Measurements from ENCODE around the gene MMP10. TPM values are rescaled to one million over a fixed set of nuclear protein-coding genes. Genes with fewer than 3 reads are reported as not detected.

Gene MMP10
- not detected for total RNA-seq

DNA sequence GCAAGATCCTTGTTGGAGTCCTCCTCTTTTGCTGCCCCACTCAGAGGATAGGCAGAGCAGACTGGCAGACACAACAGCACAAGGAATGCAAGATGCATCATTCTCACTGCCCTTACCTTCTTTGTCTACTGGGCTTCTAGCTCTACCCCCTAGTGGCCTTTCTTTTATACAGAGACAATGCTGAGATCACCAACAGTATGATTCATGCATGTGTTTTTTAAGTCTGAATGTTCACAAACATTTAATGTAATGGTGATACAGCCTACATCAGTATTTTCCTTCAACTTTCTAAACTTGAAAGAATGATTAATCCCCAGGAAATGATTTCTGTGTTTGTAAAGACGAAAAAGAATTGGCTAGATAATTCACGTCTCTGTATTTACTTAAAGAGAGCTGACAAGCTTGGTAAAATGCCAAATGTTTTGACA lies at the start of gene MMP10:
MMP10 (minus strand) TSS at position 138 of the 428 bp plus-strand sequence; CDS start at position 101, 37 bp downstream.
- no peak for DNase-seq

- no peak for DNase-seq
Observed at GRCh38 chr11:102829316-102830000, 49.0 kb upstream of the MMP10 start.

GRCh38 chr11:102824556-102824955 lies 44.1 kb upstream of the MMP10 start:
- DNase-seq: no peak

- DNase-seq: no peak
Observed at GRCh38 chr11:102819491-102819890, 39.1 kb upstream of the MMP10 start.

- no peak for DNase-seq
Observed at GRCh38 chr11:102813484-102813883, 33.1 kb upstream of the MMP10 start.

DNA sequence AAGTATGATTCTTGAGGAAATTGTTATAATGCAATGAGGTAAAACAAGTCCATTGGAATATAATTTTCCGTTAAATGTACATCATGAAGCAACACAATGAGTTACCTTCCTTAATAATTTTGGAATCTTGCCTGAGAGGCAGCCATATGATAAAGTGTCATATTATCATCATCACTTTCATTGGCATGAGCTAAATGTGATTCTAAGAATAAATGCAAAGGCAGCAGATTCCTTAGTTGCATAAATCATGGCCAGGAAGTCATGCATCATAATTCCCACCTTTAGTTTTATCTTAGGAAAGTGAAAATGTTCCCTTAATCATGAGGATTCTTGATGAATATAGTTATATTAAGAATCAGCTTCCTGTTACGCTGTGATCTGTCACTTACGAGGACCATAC lies 31.8 kb upstream of the MMP10 start:
- DNase-seq: no peak

DNA sequence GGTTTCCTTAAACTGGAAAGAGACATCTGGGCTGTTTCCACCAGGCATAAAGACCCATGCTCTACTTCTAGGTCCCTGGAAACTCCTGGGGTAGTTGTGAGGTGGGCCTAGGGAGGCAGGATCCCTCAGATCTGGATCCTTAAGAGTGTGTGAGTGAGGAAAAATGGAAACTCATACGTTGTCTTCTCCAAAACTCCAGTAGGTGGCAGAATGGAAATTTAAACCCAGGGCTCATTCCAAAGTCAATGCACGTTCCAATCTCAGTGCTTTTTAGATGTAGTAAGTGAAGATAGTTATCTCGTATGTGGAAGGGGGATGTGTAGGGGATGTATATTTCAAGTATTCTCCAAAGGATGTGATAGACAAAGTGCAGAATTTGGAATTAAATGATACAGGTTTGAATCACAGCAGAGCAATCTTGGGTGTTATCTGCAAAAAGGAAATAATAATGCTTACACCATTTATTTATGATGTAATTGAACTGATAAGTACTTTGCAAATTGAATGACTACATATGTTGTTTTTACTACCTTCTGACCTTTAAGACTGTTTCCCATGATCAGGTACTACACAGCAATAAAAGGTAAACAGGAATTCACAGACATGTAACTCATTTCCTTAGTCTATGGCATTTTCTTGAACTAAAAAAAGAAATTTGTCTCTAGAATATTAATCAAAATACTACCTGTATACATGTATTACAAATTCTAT lies 30.7 kb upstream of the MMP10 start:
- no peak for DNase-seq

DNA sequence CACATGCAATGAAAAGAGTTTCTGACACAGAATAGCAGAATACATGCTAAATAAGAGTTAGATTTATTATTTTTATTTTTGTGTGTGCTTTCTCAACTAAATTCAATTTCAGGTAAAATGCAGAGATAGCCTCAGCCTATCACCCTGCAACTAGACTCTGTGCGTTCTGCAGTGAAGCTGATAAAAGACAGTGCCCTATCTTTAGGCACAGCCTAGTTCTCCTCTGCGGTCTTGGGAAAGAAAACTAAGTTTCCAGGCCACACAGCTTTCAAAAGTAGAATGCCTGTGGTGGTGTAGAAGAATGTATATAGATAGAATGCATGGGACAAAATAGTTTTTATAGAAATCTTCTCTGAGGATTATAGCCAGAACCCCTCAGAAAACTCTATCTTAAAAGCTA lies 29.5 kb upstream of the MMP10 start:
- DNase-seq: no peak

DNA sequence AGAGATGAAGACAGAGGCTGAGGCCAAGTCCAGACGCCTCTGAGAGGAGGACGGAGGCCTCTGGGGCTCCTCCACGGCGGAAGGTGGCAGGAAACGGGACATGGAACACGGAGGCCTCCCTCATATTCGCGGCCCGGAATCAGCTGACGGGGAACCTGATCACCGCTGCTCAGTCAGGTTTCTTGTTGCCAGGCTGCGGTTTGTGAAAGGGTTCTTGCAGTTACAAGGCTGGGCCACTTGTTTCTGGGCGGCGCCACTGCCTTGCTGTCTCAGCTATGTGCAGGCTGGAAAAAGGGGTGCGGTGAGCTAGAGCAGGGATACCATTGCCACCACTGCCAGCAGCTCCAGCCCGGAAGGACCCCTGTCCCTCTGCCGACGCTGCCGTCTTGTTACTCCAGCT lies 27.5 kb upstream of the MMP10 start:
- no peak for DNase-seq

GRCh38 chr11:102806296-102806695 lies 25.9 kb upstream of the MMP10 start:
- no peak for DNase-seq

DNA sequence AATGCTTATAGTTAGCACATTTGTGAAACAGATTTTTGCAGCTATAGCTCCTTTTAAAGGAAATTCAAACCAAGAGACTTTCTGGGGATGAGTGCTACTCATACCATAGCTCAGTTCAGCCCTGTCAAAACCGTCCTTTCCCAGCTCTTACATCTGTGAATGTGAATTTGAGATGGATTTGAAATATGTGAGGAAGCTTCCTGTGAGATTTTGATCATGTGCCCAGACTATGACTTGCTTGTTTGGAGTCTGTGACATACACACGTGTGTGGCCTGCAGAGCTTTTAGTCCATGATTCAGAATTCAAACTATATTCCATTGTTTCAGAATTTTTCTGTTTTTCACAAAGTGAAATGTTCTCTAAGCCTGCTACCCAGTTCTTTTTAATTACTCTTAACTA lies 21.9 kb upstream of the MMP10 start:
- no peak for DNase-seq

- no peak for DNase-seq
Observed at GRCh38 chr11:102800767-102801166, 20.3 kb upstream of the MMP10 start.

GRCh38 chr11:102799681-102800340 lies 19.4 kb upstream of the MMP10 start:
- DNase-seq: no peak

GRCh38 chr11:102798012-102798746 lies 17.8 kb upstream of the MMP10 start, which contains the start of gene MMP1:
Gene MMP1, minus strand, starts transcription at chr11:102798160. Its CDS starts 68 bp downstream, at chr11:102798092.
- no peak for DNase-seq

GRCh38 chr11:102794382-102794781 lies 14.0 kb upstream of the MMP10 start:
- no peak for DNase-seq

GRCh38 chr11:102793677-102794290 lies 13.4 kb upstream of the MMP10 start:
- DNase-seq: no peak

- no peak for DNase-seq
Observed at GRCh38 chr11:102792604-102793003, 12.2 kb upstream of the MMP10 start.

GRCh38 chr11:102791271-102792036 lies 11.0 kb upstream of the MMP10 start:
- DNase-seq: no peak

- no peak for DNase-seq
Observed at GRCh38 chr11:102788334-102788995, 8.0 kb upstream of the MMP10 start.

DNA sequence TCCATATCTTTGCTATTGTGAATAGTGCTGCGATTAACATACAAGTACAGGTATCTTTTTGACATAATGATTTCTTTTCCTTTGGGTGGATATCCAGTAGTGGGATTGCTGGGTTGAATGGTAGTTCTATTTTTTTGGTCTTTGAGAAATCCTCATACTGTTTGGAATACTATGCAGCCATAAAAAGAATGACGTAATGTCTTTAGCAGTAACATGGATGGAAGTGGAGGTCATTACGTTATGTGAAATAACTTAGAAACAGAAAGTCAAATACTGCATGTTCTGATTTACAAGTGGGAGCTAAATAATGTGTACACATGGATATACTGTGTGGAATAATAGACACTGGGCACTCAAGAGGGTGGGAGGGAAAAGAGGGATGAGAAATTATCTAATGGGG lies 4.0 kb upstream of the MMP10 start:
- DNase-seq: no peak

DNA sequence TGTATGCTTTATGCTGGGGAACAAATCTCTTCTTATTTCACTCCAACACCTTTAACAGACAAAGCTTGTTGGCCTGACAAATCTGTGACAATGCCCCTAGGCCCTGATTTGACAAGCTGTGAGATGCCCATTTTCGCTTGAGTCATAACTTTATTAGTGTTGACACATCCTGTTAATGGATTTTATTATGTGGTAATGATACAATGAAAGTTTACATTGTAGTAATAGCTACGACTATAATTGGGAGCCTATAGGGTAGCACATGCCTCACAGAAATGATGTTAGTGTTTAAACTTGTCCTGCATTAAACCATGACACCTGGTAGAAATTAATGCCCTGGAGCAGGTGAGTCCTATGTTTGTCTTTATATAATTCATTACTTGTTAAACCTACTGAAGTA lies 3.3 kb upstream of the MMP10 start:
- DNase-seq: no peak

Data from occipital lobe (tissue), 2 donors.